Activated CD4-positive, CD25-positive, alpha-beta regulatory T cell treated with anti-CD3 and anti-CD28 coated beads, Interleukin-2, amount 50 U/mL, for 24 hours (primary cell): ENCODE data around the gene AP3D1.

Experiments
- ATAC-seq, 2 donors: fragments of 150-1000 bp; cut with Tn5 transposase; one replicate each; pipeline ENCODE4 v1.10.0; 2021; ENCODE audit warnings: mild to moderate bottlenecking in 1 of 2, moderate library complexity in 1 of 2

Gene AP3D1

DNA sequence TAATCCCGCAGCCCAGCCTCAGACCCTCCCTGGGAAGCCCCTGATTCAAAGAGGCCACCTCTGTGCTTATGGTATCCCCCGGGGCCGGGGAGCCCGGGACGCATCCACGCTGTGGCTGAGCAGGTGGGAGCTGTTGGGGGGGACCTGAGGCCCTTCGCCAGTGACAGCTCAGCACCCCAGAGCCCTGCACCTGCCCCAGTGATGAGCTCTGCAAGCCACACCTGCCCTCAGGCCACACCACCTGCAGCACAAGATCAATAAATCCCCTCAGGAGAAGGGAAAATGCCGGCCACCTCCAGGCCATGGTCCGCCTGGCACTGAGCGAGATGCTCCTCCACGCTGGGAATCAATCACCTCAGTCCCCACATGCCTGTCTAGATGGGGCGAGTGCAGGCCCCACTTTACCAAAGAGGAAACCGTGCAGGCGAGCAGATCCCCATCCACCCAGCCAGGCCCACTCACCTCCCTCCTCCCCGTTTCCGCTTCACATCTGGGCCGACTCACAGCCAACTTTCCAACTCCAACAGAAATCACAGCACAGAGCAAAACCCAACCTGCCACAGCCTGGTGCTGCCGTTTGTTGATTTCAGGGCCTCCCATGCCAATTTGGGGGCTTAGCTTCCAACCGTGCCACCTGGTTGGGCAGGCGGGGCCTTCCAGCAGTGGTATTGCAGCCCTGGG, 68.1 kb downstream of the AP3D1 start:
- peak; percentile 18 to 31 for ATAC-seq

- peak; percentile 14 to 27 for ATAC-seq
These were observed 69.2 kb downstream of the AP3D1 start for GRCh38 chr19:2081873-2082810.

- no peak for ATAC-seq
These were observed 70.9 kb downstream of the AP3D1 start for GRCh38 chr19:2080336-2080988.

DNA sequence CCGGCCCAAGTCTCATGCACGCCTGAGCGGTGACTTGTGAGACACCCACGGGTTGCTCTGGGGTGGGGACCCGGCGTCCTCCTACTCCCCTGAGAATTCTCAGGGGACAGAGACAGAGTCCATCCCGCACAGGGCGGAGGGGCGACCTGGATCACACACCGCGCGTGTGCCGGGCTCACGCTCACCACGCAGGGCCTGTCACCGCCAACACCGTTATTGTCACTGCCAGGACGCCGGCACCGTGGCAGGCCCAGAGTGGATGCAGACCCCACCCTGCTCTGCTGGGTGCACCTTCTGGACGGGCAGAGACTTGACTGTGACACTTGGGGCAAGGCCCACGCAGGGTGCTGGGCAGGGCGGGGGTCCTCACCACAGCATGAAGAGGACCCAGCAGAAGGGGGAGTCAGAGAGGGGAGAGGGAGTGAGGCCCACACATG, 71.5 kb downstream of the AP3D1 start:
- no peak for ATAC-seq

- ATAC-seq = no peak
These were observed 72.1 kb downstream of the AP3D1 start for GRCh38 chr19:2079076-2079864.

GRCh38 chr19:2077833-2078619, 73.3 kb downstream of the AP3D1 start:
- no peak for ATAC-seq

DNA sequence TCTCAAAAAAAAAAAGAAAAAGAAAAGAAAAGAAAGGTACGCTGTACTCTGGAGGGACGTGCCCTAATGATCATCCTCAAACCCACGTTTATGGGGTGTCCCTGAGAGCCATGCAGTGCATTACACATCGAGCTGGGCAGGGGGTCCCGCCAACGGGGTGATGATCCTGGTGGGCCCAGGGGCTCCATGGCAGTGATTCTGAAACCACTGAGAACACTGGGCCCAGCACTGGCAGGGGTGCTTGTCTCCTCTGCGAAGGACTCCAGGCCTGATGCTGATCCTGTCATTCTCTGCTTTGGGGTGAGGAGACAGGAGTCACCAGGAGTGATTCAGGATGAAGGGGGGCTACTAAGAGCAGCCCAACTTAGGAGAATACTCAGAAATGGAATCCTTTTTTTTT, 74.0 kb downstream of the AP3D1 start:
- no peak for ATAC-seq

DNA sequence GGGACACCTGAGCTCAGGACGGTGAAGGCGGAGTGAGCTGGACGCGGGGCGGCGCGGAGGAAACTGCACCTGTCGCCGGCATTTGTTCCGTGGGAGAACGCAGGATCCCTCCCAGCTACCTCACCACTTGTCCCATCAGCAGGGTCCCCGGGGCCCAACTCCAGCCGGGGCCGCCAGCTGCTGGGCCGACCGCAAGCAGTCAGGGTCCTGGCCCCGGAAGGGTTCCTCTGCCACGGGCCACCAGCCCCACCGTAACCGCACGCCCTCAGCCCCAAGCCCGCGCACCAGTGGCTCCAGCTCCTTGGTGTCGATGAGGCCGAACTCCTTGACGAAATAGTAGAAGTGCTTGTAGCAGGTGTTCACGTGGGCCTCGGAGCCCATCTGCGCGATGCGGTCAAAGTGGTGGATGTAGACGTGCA, 74.8 kb downstream of the AP3D1 start:
- ATAC-seq = no peak

DNA sequence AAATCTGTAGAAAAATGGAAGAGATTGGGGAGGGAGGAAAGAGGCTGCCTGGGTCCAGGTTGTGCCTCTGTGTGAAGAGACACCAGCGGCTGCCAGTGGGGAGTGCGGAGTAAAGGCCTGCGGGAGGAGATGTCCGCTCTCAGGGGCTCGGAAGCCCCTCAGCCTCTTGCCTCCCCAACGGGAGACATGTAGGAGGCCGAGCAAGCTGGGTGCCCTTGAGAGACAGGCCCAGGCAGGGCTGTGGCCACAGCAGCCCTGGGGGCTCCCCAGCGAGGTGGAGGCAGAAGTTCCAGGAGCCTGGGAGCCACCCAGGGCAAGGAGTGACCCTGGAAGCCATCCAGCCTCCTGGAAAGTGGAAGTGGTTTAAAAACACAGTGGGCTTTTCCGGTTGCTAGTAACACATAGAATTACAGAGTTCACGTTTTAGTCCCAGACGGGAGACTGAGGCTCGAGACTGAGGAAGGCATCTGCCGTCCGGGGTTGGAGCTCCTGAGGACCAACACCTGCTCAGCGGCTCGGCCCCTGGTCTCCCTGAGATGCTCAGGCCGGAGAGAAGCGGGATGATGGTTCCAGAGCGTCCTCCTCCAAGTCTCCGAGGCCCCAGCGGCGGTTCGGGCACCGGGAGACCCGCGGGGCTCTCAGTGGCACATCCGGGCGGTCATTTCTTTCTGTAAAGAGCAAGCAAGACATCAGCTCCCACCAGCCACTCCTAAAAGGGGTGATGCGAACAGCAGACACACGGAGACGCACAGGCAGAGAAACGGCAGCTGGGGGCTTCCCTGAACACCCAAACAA, 78.4 kb downstream of the AP3D1 start:
- no peak for ATAC-seq

DNA sequence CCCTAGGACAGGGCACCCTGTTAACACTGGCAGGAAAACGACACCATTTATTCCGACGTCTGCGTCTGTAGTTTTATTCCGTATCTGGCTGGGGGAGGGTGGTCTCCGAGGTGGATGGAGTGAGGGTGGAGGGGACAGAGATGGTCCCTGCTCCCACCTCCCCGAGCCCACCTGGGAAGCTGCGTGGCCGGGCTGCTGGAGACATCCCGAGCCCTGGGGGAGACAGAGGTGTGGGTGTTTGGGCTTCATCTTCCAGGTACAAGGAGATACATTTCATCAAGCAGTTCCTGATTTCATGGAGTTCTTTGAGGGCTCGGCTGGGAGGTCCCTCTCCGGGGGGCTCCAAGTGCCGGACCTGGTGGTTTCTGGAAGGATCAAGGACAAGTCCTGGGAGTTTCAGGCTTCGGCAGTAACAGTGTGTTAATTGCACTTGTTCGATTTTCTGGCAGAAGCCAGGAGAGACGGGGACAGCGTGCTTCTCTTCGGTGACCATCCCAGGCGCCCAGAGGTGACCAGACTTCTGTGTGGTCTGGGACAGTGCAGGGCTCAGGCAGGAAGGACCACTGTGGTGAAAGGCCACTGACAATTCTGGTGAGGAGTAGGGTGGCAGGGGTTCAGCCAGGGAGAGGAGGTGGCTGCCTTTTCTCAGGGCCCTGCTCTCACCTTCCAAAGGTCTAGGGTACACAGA, 80.2 kb downstream of the AP3D1 start:
- ATAC-seq = no peak

DNA sequence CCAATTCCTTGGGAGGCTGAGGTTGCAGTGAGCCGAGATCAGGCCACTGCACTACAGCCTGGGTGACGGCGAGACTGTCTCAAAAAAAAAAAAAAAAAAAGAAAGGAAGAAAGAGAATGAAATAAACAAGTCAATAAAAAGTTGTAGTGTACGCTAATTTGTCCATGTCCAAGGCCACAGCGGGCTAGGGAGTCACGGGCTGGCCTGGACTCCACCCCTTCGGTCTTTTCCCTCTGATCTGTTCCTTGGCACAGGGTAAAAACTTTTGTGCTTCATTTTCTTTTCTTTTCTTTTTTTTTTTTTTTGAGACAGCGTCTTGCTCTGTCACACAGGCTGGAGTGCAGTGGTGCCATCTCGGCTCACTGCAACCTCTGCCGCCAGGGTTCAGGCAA, 80.9 kb downstream of the AP3D1 start:
- no peak for ATAC-seq

GRCh38 chr19:2064788-2065524, 86.4 kb downstream of the AP3D1 start:
- ATAC-seq = no peak

GRCh38 chr19:2064395-2064787, 87.0 kb downstream of the AP3D1 start:
- no peak for ATAC-seq

GRCh38 chr19:2063824-2064223, 87.5 kb downstream of the AP3D1 start:
- no peak for ATAC-seq

DNA sequence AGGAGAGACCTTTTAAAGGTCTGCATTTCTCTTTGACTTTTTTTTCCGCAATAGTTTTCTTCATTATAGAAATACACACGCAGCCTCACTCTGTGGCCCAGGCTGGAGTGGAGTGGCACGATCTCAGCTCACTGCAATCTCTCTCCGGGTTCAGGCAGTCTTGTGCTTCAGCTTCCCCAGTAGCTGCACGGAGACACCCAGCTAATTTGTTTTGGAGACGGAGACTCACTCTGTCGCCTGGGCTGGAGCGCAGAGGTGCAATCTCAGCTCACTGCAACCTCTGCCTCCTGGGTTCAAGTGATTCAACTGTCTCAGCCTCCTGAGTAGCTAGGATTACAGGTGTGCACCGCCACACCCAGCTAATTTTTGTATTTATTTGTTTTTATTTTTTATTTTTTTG, 88.6 kb downstream of the AP3D1 start:
- no peak for ATAC-seq

DNA sequence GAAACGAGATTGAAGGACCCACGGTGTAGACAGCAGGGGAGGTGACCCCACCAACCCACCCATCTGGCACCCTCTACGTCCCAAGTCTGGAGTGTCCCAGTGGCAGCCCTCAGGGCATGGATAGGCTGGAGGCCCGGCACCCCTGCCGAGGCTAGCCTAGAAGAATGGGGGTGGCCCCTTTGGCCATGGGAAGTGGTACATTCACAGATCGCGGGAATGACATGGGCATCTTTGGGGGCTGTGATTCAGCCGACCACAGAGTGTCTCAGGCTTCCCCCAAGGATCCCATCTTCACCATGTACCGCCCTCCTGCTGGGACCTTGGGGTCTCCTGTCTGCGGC, 89.0 kb downstream of the AP3D1 start:
- no peak for ATAC-seq

- peak; percentile 93 to 94 for ATAC-seq
These were observed 89.6 kb downstream of the AP3D1 start for GRCh38 chr19:2061495-2062388.

DNA sequence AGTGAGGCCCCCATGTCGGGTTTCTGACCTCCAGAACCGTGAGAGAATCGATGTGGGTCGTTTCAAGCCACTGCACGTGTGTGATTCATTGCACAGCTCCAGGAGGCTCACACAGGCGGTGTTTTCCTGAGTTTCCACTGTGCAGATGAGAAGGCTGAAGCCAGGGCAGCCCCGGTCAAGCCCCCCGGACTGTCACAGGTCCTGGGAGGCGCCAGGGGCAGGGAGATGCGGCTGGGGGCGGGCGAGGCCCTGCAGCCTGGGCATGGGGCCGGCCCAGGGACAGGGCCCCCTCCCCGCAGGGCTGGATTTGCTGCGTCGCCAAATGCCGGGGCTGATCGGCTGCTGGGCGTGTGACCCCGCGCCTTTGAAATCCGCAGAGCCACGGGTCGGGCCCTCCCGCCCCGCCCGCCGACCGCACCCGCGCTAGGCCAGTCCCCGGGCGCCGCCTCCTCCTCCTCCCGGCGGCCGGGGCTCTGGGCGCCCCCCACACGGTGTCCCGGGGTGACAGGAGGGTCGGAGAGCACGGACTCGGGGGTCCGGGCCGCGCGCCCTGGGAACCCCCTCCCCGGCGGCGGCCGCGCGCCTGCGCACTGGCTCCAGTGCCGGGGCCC, 90.4 kb downstream of the AP3D1 start:
- peak; percentile 54 to 56 for ATAC-seq
